HS-5 (cell line): ENCODE results near the gene BBLN.

ENCODE experiments used
- DNase-seq: peaks from one replicate; pipeline ENCODE4 v3.0.0-alpha.2; 2012; ENCODE audit warnings: low read depth

BBLN gene

GRCh38 chr9:128191406-128192046 lies 31.5 kb downstream of the BBLN start, which contains the start of gene CIZ1:
TSS of gene CIZ1 (minus strand) at chr9:128191572. CDS start at chr9:128190857, 715 bp downstream.
- DNase-seq, result no peak

GRCh38 chr9:128192601-128193371 lies 32.7 kb downstream of the BBLN start:
- DNase-seq, result peak; percentile 77

GRCh38 chr9:128193469-128194096 lies 33.5 kb downstream of the BBLN start:
- no peak for DNase-seq

- DNase-seq, result no peak
These were observed 41.6 kb downstream of the BBLN start for GRCh38 chr9:128201441-128202369.

DNA sequence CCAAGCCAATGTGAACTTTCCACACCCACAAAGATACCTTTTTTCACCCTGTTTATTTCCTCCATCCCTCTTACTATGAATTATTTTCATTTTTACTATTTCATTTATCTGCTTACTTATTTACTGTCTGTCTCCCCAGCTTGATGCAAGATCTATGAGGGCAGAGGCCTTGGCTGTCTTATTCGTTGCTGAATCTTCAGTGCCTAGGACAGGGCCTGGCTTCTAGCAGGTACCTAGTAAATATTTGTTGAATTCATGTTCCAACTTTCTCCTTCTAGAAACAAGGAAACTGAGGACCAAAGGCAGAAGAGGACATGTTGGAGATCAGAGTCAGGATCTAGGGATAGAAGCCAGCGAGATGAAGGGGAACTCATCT lies 42.6 kb downstream of the BBLN start:
- no peak for DNase-seq

DNA sequence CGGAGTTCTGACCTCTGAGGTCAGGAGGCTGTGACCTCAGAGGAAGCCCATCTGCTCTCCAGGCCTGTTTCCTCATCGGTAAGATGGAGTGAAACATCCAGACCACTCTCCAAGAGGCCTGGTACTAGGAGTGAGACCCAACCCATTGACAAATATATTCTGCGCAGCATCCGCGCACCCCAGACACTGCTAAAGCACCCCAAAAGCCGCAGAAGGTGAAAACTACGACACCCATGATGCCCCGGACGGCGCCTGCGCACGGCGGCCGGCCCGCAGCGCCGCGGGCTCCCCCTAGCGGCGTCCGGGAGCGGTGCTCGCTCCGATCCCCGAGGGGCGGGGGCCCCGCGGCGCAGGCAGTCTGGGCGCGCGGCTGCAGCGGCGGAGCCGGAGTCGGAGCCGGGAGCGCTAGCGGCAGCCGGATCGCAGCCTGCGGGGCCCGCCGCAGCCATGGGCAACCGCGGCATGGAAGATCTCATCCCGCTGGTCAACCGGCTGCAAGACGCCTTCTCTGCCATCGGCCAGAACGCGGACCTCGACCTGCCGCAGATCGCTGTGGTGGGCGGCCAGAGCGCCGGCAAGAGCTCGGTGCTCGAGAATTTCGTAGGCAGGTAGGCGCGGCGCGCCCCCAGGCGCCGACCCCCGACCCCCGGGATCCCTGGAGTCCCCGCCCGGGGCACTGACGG lies 43.1 kb downstream of the BBLN start, which contains the start of gene DNM1:
Gene DNM1 (plus strand): TSS at position 356 of the 683 bp plus-strand sequence. CDS start 92 bp downstream, at position 448.
- no peak for DNase-seq

DNA sequence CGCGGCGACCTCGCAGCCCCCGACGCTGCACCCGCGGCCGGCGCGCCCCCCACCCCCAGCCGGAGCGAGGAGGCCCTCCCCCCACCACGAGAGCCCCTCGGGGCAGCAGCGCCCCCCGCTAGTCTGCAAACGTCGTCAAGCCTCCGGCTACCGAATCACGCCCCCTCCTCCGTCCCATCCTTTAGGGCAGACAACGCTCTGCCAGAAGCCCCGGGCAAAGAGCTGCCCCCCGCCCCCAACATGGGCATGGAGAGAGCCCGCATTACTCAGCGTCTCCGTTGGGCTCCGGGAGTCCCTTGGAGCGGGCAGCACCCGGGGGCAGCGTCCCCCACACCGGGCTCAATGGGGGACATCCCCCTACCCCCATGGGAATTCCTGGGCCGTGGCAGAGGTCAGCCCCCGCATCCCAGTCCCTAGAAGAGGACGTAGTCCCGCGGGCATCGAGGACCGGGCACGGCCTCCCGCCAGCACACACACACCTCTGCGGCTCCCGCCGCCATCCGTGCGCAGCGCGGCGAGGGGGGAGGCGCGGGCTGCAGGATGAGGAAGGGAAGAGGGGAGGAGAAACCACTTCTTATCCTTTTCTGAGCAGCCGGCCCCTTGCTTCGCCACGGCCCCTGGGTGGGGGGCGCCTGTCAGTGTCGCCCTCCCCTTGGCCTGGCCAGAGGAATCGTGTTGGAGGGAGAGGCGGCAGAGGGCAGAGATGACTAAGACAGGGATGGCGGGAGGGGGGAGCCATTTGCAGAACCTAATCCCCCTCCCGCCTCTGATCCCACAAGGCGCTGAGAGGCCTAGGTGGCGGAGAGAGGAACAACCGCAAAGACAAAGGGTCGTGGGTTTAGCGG lies 43.9 kb downstream of the BBLN start:
- DNase-seq, result no peak

DNA sequence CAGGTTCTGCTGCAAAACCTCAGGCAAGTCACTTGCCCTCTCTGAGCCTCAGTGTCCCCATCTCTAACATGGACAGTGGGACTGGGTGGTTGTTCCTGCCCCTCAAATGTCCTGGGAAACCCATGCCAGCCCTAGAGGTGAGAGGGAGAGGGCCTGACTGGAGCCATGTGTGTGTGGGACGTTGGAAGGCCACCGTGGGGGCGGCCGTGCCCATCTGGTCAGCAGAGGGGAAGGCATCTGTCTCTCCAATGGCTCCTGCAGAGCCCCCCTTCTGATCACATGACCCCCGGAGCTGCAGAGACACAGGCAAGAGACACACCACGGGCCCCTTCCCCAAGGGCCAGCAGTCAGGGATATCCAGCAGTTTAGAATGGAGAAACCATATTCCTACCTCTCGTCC lies 44.8 kb downstream of the BBLN start:
- DNase-seq, result no peak

GRCh38 chr9:128205296-128205944 lies 45.4 kb downstream of the BBLN start:
- DNase-seq, result no peak

GRCh38 chr9:128206484-128206883 lies 46.4 kb downstream of the BBLN start:
- DNase-seq, result no peak

GRCh38 chr9:128206916-128207910 lies 47.1 kb downstream of the BBLN start:
- DNase-seq, result no peak

- DNase-seq, result no peak
These were observed 48.3 kb downstream of the BBLN start for GRCh38 chr9:128208386-128208785.

DNA sequence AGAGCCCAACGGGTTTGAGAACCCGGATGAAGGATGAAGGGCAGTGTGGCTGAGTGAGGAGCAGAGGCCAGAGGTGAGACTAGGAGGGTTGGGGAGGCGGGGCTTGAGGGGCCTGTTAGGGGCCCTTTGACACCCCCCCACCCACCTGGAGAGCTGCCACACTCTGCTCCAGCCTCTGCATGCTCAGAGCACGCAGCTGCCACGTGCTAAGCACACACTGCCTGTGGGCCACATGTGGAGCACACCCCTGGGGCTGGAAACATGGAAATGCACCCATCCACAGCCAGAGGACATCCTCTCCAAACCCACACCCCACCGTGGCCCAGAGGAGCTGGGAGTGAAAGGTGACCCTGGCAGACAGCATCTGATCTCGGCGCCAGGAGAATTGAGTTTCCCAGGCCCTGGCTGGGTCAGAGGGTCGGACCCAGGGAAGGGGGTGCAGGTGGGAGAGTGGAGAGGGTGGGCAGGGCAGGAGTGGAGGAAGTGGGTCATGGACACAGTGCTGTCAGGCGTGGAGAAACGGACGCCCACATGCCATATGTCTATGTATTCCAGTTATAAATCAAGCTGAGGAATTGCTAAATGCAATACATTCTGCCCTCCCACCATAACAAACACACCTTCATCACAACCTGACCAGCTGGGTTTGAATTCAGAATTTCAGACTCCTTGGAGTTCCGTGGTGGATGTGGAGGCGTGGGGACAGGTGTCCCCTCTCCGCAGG lies 49.0 kb downstream of the BBLN start:
- DNase-seq, result no peak

DNA sequence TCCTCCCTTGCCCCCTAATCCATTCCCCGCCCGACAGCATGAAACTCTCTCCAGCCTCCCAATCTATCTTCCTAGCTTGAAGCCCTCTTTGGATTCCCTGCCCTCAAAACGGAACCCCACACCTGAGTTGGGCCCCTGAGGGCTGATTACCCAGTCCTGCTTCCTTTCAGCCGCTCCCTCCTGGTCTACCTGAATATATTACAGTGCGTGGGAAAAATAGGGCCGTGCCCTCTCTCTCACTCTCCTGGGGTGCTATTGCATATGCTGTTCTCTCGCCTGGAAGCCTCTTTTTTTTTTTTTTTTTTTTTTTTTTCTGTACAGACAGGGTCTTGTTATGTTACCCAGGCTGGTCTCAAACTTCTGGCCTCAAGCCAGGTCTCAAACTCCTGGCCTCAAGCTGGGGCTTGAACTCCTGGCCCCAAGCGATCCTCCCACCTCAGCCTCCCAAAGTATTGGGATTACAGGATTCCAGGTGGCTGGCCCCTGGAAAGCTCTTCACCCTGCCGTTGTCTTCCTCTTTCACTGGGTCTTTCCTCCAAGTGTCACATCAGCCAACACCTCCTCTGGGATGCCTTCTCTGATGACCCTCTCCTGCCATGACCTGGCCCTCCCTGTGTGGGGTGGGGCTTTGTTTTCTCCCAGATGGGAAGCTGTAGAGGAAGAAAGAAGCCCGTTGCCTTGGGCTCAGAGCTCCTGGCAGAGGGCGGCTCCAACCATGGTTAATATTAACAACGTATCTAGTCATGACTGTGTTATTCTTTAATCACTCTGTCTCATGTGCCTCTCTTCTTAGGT lies 51.3 kb downstream of the BBLN start:
- DNase-seq, result no peak

- no peak for DNase-seq
These were observed 51.9 kb downstream of the BBLN start for GRCh38 chr9:128211981-128212281.
